Measurements from ENCODE around the gene OXCT2. TPM values are rescaled to one million over a fixed set of nuclear protein-coding genes. Genes with fewer than 3 reads are reported as not detected.
"Not testable (repeated sequence)": the region's sequence is repeated elsewhere in the genome, so short reads cannot be mapped to it uniquely, and the experiment has no call there.

Gene OXCT2
- total RNA-seq, 2 experiments from 2014 or later, result 0.53 to 0.96 TPM

- Mint-ChIP-seq H3K4me1 (peaks cover 2% of the 10 kb centered on the region), H3K9me3 (no peaks in the 10 kb centered on the region), H3K4me3 (no peak overlapping the region), H3K27ac (no peak overlapping the region), H3K27me3 (peaks cover 4% of the 10 kb centered on the region), H3K36me3 (no peaks in the 10 kb centered on the region)
- POLR2A ChIA-PET, result no interaction called here
- DNase-seq (no peak), ATAC-seq (ENCODE audit: low read depth) (no peak)
Observed at GRCh38 chr1:39779821-39780220, 8.7 kb upstream of the OXCT2 start.

- peaks cover 2% of the 10 kb centered on the region for H3K4me1 Mint-ChIP-seq
- POLR2A ChIA-PET, result no interaction called here
- peaks cover 4% of the 10 kb centered on the region for H3K27me3 Mint-ChIP-seq
- H3K9me3 Mint-ChIP-seq, result no peaks in the 10 kb centered on the region
- DNase-seq (no peak), ATAC-seq (ENCODE audit: low read depth) (no peak)
- no peaks in the 10 kb centered on the region for H3K36me3 Mint-ChIP-seq
- no peak overlapping the region for H3K4me3 Mint-ChIP-seq
- H3K27ac Mint-ChIP-seq, result no peak overlapping the region
Observed at GRCh38 chr1:39779137-39779536, 8.0 kb upstream of the OXCT2 start.

GRCh38 chr1:39778463-39779099 is 7.4 kb upstream of the OXCT2 start:
- H3K36me3 Mint-ChIP-seq; ATAC-seq (ENCODE audit: low read depth); H3K27ac Mint-ChIP-seq; POLR2A ChIA-PET; DNase-seq; H3K4me1 Mint-ChIP-seq; H3K27me3 Mint-ChIP-seq; H3K4me3 Mint-ChIP-seq; H3K9me3 Mint-ChIP-seq: not testable (repeated sequence)

GRCh38 chr1:39777896-39778295 is 6.7 kb upstream of the OXCT2 start:
- H3K9me3 Mint-ChIP-seq; H3K4me1 Mint-ChIP-seq; ATAC-seq (ENCODE audit: low read depth); DNase-seq; POLR2A ChIA-PET; H3K27me3 Mint-ChIP-seq; H3K4me3 Mint-ChIP-seq; H3K36me3 Mint-ChIP-seq; H3K27ac Mint-ChIP-seq: not testable (repeated sequence)

- Mint-ChIP-seq H3K36me3 (no peaks in the 10 kb centered on the region), H3K4me3 (no peak overlapping the region), H3K4me1 (peaks cover 2% of the 10 kb centered on the region), H3K27me3 (peaks cover 4% of the 10 kb centered on the region), H3K9me3 (no peaks in the 10 kb centered on the region), H3K27ac (no peak overlapping the region)
- POLR2A ChIA-PET, result no interaction called here
- DNase-seq (no peak), ATAC-seq (ENCODE audit: low read depth) (no peak)
Observed at GRCh38 chr1:39777306-39777705, 6.2 kb upstream of the OXCT2 start.

GRCh38 chr1:39776886-39777285 is 5.7 kb upstream of the OXCT2 start:
- H3K9me3 Mint-ChIP-seq, result no peaks in the 10 kb centered on the region
- POLR2A ChIA-PET, result no interaction called here
- no peaks in the 10 kb centered on the region for H3K36me3 Mint-ChIP-seq
- H3K27me3 Mint-ChIP-seq, result peaks cover 4% of the 10 kb centered on the region
- peaks cover 2% of the 10 kb centered on the region for H3K4me1 Mint-ChIP-seq
- no peak for ATAC-seq (ENCODE audit: low read depth)
- no peak overlapping the region for H3K4me3 Mint-ChIP-seq
- H3K27ac Mint-ChIP-seq, result no peak overlapping the region
- DNase-seq, result no peak

- ATAC-seq (ENCODE audit: low read depth) (no peak), DNase-seq (no peak)
- Mint-ChIP-seq H3K36me3 (no peaks in the 10 kb centered on the region), H3K27me3 (peaks cover 1% of the 10 kb centered on the region), H3K9me3 (no peaks in the 10 kb centered on the region), H3K4me3 (no peak overlapping the region), H3K27ac (no peak overlapping the region), H3K4me1 (peaks cover 2% of the 10 kb centered on the region)
- POLR2A ChIA-PET, result no interaction called here
Observed at GRCh38 chr1:39776400-39776713, 5.2 kb upstream of the OXCT2 start.

GRCh38 chr1:39775676-39776399 is 4.7 kb upstream of the OXCT2 start:
- H3K27ac Mint-ChIP-seq; H3K27me3 Mint-ChIP-seq; ATAC-seq (ENCODE audit: low read depth); H3K9me3 Mint-ChIP-seq; DNase-seq; POLR2A ChIA-PET; H3K36me3 Mint-ChIP-seq; H3K4me3 Mint-ChIP-seq; H3K4me1 Mint-ChIP-seq: not testable (repeated sequence)

GRCh38 chr1:39775141-39775540 is 4.0 kb upstream of the OXCT2 start:
- H3K36me3 Mint-ChIP-seq; ATAC-seq (ENCODE audit: low read depth); H3K9me3 Mint-ChIP-seq; H3K27ac Mint-ChIP-seq; POLR2A ChIA-PET; DNase-seq; H3K27me3 Mint-ChIP-seq; H3K4me1 Mint-ChIP-seq; H3K4me3 Mint-ChIP-seq: not testable (repeated sequence)

GRCh38 chr1:39773369-39773979 is 2.3 kb upstream of the OXCT2 start:
- POLR2A ChIA-PET, H3K4me3 Mint-ChIP-seq: not testable (repeated sequence)
- peak; percentile 42 for ATAC-seq (ENCODE audit: low read depth)

GRCh38 chr1:39770100-39771021 is 787 bp downstream of the OXCT2 start:
- H3K36me3 Mint-ChIP-seq, H3K27me3 Mint-ChIP-seq, H3K27ac Mint-ChIP-seq, DNase-seq, H3K9me3 Mint-ChIP-seq, H3K4me1 Mint-ChIP-seq, POLR2A ChIA-PET: not testable (repeated sequence)
- H3K4me3 Mint-ChIP-seq, result peak overlapping the region; percentile 75
- peak; percentile 54 for ATAC-seq (ENCODE audit: low read depth)

More at GRCh38 chr1:39773369-39773979, 2.3 kb upstream of the OXCT2 start:
- H3K36me3 Mint-ChIP-seq, DNase-seq, H3K27ac Mint-ChIP-seq, H3K4me1 Mint-ChIP-seq, H3K27me3 Mint-ChIP-seq, H3K9me3 Mint-ChIP-seq: not testable (repeated sequence)

GRCh38 chr1:39769502-39769901 is 1.6 kb downstream of the OXCT2 start:
- DNase-seq; H3K27me3 Mint-ChIP-seq; H3K27ac Mint-ChIP-seq; POLR2A ChIA-PET; H3K9me3 Mint-ChIP-seq; H3K4me3 Mint-ChIP-seq; H3K36me3 Mint-ChIP-seq; ATAC-seq (ENCODE audit: low read depth); H3K4me1 Mint-ChIP-seq: not testable (repeated sequence)

- H3K36me3 Mint-ChIP-seq; DNase-seq; ATAC-seq (ENCODE audit: low read depth); H3K4me3 Mint-ChIP-seq; H3K4me1 Mint-ChIP-seq; POLR2A ChIA-PET; H3K27ac Mint-ChIP-seq; H3K27me3 Mint-ChIP-seq; H3K9me3 Mint-ChIP-seq: not testable (repeated sequence)
Observed at GRCh38 chr1:39766466-39766865, 4.7 kb downstream of the OXCT2 start.

All from activated naive CD8-positive, alpha-beta T cell treated with anti-CD3 and anti-CD28 coated beads, Interleukin-2, amount 10 ng/mL, durations not matched to agents 7 days and 5 days (primary cell).